ENCODE results near the gene SMPDL3B.

GRCh38 chr1:27938488-27938887 is 3.7 kb downstream of the SMPDL3B start:
- no peak for TF ChIP-seq CTCF (IDR thresholded peaks at IDR 0.05; ENCODE audit: low read depth, low read length, poor library complexity, severe bottlenecking)
- TF ChIP-seq EZH2phosphoT487 (IDR thresholded peaks at IDR 0.05; ENCODE audit: borderline replicate concordance, low read length), result no peak
